ENCODE data around the gene CHST8.

Gene CHST8

DNA sequence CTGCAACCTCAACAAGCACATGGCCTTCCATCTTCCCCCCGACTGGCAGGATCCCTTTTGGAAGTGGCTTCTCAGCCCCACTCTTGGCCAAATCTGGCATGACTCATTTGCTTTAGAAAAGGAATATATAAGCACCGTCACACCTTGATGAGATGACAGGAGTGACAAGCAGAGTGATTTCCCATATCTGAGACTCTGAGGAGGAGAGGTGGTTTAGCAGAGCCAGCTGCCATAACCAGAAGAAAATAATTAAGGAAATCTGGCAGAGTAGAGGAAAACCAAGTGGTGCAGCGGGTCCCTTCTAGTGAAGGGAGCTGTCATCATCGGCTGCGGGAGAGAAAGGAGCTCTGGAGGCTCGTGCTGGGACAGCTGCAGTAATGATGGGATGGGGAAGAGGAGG lies 147.5 kb downstream of the CHST8 start:
- no peak for DNase-seq (ENCODE audit: low read depth)

DNA sequence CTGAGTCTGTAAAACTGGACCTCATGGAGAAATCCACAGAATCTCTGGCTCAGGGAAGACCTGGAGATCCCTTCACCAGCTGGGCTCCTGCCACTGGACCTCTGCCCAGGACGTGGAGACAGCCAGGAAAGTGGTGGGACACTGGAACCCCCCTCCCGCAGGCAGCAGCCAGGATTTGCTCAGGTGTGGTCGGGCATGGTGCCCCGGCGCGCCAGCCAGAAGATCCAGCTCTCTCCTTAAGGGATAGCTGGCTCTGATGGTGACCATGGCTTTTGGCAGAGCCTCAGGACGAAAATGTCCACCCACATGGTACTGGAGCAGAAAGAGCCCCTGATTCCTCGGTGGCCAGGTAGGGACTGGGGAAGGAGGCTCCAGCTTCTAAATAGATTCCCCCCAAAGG lies 148.4 kb downstream of the CHST8 start:
- no peak for DNase-seq (ENCODE audit: low read depth)

DNA sequence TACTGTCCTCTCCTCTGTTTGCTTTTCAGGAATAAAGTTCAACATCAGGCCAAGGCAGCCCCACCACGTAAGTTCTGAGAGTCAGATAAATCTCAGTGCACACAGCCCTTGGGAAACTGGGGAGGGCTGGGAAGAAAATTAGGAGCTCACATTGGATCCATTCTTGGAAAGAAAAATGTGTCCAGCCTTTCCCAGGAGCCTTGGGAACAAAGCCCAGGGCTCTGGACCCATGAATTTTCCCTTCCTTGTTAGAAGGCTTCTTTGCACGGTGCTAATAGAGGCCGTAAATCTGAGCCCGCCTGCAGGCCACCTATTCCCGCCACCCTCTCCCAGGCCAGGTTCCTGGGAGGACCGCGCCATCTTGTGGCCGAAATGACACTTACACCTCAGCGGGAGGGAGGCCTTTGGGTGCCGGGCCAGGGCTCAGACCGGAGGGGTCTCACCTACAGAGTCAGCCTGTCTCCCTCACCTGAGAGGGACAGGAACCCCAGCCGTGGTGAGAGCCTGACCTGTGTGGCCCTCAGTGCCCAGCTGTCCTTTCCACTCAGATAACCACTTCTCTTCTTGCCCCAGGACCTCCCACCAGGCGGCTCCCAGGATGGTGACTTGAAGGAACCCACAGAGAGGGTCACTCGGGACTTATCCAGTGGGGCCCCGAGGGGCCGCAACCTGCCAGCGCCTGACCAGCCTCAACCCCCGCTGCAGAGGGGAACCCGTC lies 149.8 kb downstream of the CHST8 start:
- no peak for DNase-seq (ENCODE audit: low read depth)

DNA sequence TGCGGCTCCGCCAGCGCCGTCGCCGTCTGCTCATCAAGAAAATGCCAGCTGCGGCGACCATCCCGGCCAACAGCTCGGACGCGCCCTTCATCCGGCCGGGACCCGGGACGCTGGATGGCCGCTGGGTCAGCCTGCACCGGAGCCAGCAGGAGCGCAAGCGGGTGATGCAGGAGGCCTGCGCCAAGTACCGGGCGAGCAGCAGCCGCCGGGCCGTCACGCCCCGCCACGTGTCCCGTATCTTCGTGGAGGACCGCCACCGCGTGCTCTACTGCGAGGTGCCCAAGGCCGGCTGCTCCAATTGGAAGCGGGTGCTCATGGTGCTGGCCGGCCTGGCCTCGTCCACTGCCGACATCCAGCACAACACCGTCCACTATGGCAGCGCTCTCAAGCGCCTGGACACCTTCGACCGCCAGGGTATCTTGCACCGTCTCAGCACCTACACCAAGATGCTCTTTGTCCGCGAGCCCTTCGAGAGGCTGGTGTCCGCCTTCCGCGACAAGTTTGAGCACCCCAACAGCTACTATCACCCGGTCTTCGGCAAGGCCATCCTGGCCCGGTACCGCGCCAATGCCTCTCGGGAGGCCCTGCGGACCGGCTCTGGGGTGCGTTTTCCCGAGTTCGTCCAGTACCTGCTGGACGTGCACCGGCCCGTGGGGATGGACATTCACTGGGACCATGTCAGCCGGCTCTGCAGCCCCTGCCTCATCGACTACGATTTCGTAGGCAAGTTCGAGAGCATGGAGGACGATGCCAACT lies 150.5 kb downstream of the CHST8 start:
- DNase-seq (ENCODE audit: low read depth) = no peak

DNA sequence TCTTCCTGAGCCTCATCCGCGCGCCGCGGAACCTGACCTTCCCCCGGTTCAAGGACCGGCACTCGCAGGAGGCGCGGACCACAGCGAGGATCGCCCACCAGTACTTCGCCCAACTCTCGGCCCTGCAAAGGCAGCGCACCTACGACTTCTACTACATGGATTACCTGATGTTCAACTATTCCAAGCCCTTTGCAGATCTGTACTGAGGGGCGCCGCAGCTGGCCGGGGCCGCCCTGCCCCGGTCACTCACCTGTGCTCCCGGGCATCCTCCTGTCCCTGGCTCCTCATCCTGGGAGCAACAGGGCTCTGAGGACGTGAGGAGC lies 151.1 kb downstream of the CHST8 start:
- no peak for DNase-seq (ENCODE audit: low read depth)

DNA sequence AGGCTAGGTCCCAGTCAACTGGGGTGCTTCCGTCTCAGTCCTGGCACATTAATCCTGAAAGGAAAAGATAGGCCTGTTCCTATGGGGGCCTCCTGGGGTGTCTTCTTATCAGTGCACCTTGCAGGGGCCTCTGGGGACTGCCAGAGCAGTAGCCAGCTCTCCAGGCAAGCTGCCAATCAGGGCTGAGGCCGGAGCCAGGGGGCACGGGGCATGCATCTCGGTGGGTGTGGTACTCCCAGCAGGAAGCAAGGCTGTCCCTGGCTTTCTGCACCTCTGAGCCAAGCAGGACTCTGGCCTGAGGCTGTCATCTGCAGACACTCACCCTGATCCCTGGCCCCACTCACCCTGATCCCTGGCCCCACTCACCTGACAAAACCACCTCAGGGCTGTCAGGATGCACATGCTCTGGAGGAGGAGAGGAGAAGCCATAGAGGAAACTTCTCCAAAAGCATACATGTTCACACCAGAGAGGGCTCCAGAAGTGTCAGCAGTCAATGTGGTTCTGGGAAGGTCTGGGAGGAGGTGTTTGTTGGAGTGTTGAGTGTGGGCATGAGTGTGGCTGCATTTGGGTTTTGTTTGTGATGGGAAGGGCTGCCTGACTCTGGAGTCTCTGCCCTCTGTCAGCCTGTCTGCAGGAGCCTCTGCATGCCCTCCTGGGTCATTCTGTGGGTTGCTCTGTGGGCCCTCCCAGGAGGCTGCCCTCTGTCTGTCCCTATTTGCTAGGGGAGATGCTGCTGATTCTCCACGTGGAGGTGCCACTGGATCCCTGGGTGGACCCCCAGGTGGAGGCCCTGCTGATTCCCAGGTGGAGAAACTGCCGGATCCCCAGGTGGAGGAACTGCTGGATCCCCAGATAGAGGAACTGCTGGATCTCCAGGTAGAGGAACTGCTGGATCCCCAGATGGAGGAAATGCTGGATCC lies 152.2 kb downstream of the CHST8 start:
- no peak for DNase-seq (ENCODE audit: low read depth)

DNA sequence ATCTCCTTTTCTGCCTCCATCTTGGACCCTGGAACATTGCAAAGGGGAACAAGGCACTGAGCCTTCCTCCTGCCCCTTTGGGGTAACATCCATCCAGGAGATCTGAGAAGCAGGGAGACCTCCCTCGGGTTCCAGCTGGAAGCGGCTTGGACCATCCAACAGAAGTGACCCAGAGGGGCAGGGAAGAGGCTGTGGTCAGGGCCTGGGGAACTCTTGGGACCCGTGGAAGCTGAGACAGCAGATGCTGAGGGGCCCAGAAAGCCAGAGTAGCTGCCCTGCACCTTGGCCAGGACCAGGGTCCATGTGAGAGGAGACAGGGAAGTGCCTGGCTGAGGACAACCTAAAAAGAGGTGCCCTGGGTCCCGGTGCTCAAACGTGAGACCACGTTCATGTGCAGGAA lies 153.0 kb downstream of the CHST8 start:
- DNase-seq (ENCODE audit: low read depth) = no peak

DNA sequence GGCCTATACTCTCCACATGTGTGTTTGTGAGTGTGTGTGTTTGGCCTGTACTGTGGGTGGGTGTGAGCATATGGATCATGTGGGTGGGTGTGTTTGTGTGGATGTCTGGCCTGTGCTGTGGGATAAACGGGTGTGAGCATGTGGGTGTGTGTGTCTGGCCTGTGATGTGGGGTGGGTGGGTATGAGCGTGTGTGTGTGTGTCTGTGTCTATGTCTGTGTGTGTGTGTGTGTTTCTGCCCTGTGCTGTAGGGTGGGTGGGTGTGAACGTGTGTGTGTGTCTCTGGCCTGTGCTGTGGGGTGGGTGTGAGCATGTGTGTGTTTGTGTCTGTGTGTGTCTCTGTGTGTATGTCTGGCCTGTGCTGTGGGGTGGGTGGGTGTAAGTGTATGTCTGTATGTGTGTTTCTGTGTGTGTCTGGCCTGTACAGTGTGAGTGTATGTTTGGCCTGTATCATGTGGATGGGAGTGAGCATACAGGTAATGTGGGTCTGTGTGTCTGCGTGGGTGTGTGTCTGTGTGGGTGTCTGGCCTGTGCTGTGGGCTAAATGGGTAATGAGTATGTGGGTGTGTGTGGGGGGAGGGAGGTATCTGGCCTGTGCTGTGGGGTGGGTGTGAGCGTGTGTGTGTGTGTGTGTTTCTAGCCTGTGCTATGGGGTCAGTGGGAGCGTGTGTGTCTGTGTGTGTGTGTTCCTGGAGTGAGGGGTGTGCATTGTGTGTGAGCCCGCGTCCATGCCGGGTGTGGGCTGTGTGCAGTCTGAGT lies 154.2 kb downstream of the CHST8 start:
- no peak for DNase-seq (ENCODE audit: low read depth)

DNA sequence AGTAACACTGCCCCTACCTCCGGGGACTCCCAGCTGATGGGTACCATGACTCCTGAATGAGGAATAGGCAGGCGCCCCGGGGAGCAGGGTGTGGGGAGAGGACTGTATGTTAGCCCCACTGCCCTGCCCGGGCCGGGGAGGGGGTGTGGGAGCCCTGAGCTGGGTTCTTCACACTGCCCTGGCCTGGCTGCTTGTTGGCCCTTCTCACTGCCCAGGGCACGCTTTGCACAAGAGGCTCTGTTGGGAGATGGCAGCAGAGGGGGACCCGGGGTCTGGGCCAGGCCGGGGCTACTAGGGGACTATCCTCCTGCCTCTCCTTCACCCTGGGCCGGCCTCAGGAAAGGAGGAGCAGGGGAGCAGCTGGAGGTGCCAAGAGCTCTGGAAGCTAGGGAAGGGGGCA lies 155.6 kb downstream of the CHST8 start:
- no peak for DNase-seq (ENCODE audit: low read depth)

DNA sequence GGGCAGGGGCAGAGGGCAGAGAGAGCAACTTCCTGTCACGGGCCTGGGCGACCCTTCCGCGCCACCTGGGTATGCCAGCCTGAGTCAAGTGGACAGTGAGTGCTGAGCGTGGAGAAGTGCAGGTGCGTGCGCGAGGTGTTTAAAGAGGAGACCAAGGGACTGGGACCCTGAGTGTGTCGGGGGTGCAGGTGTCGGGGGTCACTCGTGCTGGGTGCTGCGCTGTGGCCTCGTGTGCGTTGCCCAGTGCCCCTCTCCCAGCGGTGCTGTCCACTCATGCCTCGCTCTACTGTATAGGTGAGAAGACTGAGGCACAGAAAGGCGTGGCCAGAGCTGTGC lies 156.0 kb downstream of the CHST8 start:
- DNase-seq (ENCODE audit: low read depth) = no peak

DNA sequence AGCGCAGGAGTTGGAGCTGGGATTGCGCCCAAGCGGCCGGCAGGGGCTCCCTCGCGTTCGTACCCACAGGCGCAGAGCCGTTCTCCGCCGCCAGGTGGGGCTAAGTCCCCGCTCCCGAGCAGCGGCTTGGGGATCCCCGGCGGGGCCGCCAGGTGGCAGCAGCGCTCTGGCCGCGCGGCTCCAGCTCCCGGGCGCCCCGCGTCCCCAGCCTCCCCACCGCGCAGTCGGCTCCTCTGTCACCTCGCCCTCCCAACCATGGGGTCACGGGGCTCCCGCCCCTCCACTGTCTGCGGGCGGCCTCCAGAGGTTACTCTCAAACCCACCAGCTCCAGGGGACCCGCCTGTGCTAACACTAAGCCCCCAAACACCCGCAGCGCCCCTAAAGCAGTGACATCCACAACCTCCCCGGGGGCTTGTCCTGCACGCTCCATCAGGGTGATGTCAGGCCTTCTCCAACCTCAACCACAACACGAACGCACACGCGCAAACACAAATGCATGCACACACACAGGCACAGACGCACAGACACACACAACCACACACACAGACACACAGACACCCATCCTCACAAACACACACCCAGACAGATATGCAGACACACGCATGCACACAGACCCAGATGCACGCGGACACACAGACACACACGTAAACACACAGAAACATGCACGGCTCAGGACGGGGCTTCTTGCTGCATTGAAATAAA lies 156.5 kb downstream of the CHST8 start:
- no peak for DNase-seq (ENCODE audit: low read depth)

DNA sequence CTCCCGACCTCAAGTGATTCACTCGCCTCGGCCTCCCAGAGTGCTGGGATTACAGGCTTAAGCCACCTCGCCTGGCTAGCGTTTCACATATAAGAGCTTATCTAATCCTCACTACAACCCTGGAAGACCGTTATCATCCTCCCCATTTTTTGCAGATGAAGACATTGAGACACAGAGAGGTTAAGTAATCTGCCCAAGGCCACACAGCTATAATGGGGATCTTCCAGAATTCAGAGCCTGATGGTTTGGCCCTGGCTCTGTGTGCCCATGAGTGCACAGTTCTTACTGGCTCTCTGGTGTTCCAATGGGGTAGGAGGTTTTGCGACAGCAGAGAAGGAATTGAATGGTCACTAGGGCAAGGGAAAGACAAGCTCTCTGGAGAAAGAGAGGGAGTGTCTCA lies 158.1 kb downstream of the CHST8 start:
- no peak for DNase-seq (ENCODE audit: low read depth)

DNA sequence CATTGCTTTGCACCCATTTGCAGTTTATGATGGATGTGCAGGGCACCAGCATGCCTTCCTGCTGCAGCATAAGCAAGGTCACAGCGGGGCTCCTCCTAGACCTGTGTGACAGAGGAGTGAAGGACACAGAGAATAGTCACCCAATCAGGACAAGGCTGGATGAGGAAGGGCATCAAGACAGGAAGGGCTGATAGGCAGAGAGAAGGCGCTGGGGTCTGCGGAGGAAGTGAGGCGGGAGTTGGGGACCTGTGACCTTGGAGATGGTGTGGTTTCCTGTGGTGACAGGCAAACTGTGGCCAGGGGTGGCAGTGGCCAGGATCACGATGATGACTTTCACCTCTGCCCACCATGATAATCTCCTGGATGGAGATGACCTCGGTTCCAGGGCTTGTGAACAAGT lies 158.5 kb downstream of the CHST8 start:
- no peak for DNase-seq (ENCODE audit: low read depth)

DNA sequence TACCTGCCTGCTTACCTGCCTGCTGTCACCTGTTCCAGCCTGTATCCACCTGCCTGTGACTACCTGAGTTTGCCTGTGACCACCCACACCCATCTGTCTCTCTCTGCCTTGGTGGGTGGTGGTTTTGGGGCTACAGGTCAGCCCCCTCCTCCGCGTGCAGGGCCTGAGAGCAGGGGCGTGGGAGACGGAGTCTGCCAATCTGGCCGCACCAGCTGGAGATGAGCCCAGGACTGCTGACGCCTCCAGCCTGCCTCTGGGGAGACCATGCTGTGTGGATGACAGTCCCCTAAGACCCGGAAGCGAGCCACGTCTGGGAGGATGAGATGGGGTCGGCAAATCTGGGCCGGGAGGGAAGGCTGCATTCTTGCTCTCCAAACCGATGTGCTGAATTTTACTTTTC lies 159.0 kb downstream of the CHST8 start:
- DNase-seq (ENCODE audit: low read depth) = no peak

DNA sequence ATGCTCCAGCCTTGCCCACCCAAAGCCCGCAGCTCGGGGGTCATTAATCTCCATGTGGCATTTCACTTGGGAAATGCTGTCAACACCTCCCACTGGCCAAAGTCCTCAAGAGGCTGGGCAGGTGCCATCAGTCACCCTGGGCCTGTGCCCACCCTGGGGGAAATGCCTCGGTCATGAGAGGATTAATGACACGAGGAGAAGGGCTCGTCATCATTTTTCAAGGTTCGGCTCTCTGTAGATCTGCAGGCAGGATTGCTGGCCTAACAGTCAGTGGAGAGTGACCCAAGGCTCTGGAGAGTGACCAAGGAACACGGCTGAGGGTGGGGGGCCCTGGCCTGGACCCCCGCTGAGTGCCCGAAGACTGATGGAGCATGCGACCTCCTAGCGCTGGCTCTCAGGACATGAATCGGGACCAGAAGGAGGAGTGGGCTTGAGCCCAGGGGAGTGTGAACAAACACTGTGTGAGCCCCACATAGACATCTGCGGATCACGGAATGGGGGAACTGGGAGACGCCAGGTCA lies 159.7 kb downstream of the CHST8 start:
- no peak for DNase-seq (ENCODE audit: low read depth)

DNA sequence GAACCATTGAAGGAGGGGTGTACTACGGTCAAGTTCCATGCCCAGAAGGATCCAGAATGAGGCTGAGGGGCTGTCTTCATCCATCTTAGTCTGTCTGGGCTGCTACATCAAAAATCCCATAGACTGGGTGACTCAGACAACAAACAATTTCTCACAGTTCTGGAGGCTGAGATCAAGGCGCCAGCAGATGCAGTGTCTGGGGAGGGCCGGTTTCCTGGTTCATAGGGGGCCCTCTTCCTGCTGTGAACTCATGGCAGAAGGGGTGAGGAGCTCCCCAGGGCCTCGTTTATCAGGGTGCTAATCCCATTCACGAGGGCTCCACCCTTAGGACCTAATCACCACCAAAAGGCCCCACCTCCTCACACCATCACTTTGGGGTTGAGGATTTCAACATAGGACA lies 160.2 kb downstream of the CHST8 start:
- no peak for DNase-seq (ENCODE audit: low read depth)

DNA sequence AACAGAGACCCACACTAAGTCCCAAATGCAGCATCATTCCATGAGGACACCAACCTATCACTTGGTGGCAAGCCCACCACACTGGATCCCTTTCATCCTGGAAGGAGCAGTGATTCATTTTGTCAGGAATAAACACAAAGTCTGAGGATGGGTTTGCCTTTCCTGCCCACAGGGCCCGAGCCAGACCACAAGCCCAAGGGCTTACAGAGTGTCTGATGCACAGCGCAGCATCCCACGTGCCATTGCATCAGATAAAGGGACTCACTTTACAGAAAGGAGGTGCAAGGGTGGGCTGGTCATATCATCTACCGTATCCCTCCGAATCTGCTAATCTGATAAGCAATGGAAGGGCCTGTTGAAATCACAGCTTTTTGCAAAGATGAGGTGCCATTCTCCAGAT lies 162.7 kb downstream of the CHST8 start:
- DNase-seq (ENCODE audit: low read depth) = no peak

DNA sequence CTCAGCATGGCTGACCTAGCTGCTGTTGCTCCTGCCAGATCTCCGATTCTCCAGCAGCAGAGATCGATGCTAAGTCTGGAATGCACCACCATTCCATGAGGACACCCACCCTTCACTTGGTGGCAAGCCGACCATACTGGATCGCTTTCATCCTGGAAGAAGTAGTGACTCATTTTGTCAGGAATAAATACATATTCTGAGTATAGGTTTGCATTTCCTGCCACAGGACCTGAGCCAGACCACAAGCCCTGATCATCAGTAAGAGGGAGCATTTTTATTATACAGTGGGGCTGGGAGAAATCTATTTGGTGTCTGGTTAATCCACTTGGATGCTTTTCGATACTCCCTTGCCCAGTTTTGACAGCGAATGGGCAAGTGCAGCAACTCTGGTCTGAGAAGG lies 164.0 kb downstream of the CHST8 start:
- no peak for DNase-seq (ENCODE audit: low read depth)

DNA sequence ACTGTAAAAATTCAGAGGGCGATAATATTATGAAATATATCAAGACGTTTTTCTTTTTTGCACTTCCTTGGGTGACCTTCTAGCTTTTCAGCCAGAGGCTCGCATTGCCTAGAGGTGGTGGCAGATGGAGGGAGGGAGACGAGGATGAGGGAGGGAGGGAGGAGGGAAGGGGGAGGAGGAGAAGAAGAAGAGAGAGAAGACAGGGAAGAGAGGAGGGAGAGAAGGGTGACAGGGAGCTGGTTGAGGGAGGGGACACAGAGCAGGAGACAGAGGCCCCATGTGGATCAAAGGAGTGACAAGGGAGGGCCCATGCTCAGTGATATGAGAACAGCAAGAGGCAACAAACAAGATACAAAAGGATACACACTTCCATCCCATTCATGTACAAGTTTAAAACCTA lies 166.9 kb downstream of the CHST8 start:
- DNase-seq (ENCODE audit: low read depth) = no peak

DNA sequence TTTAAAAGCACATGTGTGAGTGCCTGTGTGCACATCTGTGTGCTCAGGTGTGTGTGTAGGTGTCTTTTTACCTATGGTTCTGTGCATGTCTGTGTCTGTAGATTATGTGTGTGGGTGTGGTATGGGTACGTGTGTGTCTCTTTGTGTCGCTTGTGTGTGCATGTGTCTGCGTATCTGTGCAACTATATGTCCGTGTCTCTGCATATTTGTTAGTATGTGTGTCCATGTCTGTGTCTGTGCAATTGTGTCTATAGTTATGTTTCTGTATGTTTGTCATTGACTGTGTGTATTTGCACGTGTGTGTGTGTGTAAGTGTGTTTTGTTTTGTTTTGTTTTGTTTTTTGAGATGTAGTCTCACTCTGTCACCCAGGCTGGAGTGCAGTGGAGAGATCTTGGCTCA lies 167.6 kb downstream of the CHST8 start:
- DNase-seq (ENCODE audit: low read depth) = no peak

DNA sequence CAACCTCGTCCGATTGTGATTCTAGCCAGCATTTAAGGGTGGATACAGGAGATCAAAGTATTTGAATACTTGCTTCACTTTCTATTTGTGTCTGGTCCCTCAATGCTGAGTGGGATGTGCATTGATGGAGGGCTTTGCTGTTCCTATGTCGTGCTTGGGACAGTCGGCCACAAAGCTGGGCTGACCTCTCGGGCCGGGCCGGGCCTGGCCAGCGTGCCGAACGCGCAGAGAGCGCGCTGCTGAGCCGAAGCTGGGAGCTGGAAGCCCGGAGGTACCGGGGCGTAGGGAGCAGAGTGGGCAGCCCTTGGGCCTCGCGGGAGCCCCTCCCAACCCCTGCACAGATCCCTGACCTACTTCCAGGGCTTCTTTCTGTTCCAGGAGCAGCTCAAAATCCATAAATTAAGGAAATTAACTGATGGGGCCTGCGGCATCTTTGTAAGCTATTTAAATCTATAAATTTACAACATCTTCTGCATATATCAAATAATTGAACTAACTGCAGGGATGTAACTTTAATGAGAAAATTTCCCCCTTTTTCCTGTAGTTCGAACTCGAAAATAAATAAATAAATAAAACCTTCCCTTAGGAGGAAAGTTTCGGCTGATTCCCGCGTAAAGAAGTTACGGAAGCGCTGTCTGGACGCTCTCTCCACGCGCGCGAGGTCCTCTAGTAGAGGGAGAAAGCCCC lies 173.1 kb downstream of the CHST8 start:
- no peak for DNase-seq (ENCODE audit: low read depth)

Data from GM04504 (cell line).